Muscle of leg (tissue), 11 donors: ENCODE measurements around the gene NSG1. TPM values are rescaled to one million over a fixed set of nuclear protein-coding genes. Genes with fewer than 3 reads are reported as not detected.
"Not testable (repeated sequence)": the region's sequence is repeated elsewhere in the genome, so short reads cannot be mapped to it uniquely, and the experiment has no call there.

Experiments used
- DNase-seq: peaks from one replicate; pipeline ENCODE4 v3.0.0; 2013
- H3K27ac ChIP-seq: one replicate; pipeline ENCODE4 v1.5.1; 2013; ENCODE audit warnings: mild to moderate bottlenecking, low read length, control low read depth
- H3K27me3 ChIP-seq: one replicate; pipeline ENCODE4 v1.6.1; 2013; ENCODE audit warnings: low read length; ENCODE audit not compliant: control insufficient read depth, insufficient read depth
- H3K36me3 ChIP-seq: one replicate; pipeline ENCODE4 v1.6.1; 2013; ENCODE audit warnings: low read length; ENCODE audit not compliant: control insufficient read depth, insufficient read depth
- H3K4me1 ChIP-seq: one replicate; pipeline ENCODE4 v1.6.1; 2013; ENCODE audit warnings: low read length; ENCODE audit not compliant: control insufficient read depth, insufficient read depth
- H3K4me3 ChIP-seq: one replicate; pipeline ENCODE4 v1.5.1; 2013; ENCODE audit warnings: low read length, control low read depth
- H3K9me3 ChIP-seq: replicated peaks from 2 replicates; pipeline ENCODE4 v1.6.1; 2013; ENCODE audit warnings: low read depth, low read length; ENCODE audit not compliant: control insufficient read depth
- WGBS: methylation state at CpG from one replicate; pipeline ENCODE4 v1.1.5; 2013; ENCODE audit warnings: missing lambda C conversion rate; ENCODE audit not compliant: insufficient coverage; 5-methylcytosine and 5-hydroxymethylcytosine counted together
- polyA plus RNA-seq, 8 donors: library from polyadenylated mRNA; unstranded; fragments of 120-200 nt; gene quantifications; one replicate each; pipeline versions ENCODE4 v1.2.1 to v1.2.3, GENCODE V29; 2013; ENCODE audit warnings: inconsistent platforms in 1 of 8, low replicate concordance in 1 of 8; ENCODE audit not compliant: insufficient read length in 8 of 8, insufficient read depth in 1 of 8
- total RNA-seq: library from RNA; stranded (reverse); fragments of 120-200 nt; gene quantifications from one replicate; pipeline ENCODE4 v1.2.4, GENCODE V29; 2013

NSG1 gene
- total and polyA plus RNA-seq, 9 donors = 0.75 to 12.2 (median 2.8) TPM

DNA sequence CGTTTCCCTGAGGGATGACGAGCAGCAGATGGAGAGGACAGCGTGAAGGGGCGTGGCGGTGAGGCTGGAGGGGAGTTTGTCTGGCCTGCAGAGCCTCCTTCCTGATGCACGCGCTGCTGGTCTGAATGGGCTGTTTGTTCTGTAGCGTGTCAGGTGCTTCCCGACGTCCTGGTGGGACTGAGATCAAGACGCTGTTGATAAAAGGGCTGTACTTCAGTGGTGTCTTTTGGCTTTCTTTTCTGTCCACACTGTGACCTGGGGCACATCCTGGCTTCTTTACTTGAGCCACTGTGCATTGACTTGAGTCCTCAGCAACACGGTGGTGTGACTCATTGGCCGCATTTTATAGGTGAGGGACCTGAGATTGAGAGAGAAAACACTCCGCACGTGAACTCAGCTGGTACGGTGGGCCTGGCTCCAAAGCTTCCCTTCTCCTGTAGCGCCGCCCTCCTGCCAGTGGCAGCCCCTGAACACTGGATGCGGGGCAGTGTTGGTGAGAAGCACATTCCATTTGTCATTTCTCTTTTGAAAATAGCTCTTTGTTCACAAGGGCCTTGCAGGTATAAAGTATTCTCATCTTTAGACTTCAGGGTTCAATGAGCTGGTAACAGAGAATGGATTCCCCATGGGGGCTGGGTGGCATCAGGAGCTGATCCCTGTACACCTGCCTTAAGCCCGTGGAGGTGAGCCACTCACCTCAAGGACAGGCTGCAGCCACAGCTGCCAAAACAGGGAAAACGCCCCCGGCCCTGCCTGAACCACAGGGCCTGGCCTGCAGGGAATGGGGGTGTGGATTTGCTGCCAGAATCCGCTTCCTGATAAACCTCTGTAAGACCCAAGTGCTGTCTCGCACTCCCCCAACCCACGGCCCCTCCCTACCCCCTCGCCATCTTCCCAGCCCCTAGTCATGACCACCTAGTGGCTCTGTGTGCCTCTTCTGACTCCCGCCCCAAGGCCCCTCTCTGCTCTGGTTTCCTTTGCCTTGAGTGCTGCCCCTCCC lies 29.2 kb downstream of the NSG1 start:
- DNase-seq = no peak
- Histone ChIP-seq H3K36me3 (peaks cover 38% of the 10 kb centered on the region), H3K9me3 (no peaks in the 10 kb centered on the region), H3K27ac (no peak overlapping the region), H3K27me3 (no peaks in the 10 kb centered on the region), H3K4me3 (no peak overlapping the region), H3K4me1 (peaks cover 8% of the 10 kb centered on the region)
- 93% methylated on average over 20 of the region's 27 CpGs for WGBS

- H3K4me1 ChIP-seq = peaks cover 8% of the 10 kb centered on the region
- H3K4me3 ChIP-seq = no peak overlapping the region
- no peak for DNase-seq
- no peaks in the 10 kb centered on the region for H3K27me3 ChIP-seq
- no peak overlapping the region for H3K27ac ChIP-seq
- no peaks in the 10 kb centered on the region for H3K9me3 ChIP-seq
- 89% methylated on average over 4 of the region's 11 CpGs for WGBS
- H3K36me3 ChIP-seq = peaks cover 42% of the 10 kb centered on the region
Measured at GRCh38 chr4:4416981-4417380, 30.1 kb downstream of the NSG1 start.

DNA sequence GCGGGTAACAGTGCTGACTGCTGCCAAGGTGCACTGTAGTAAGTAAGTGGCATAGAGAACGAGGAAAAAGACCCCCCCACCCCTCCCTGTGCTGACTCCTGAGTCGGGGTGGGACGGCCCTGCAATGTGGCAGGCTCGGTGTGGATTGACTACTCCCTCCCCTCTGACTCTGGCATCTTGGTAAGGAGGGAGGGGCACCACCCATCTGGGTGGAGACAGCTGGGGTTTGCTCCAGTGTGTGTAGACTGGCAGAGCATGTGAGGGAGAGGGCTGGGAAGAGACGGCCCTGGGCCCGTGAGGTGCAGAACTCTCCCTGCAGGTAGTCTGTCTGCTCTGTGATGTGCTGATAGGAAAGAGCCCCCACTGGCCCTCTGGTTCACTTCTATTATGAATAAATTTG lies 31.0 kb downstream of the NSG1 start:
- WGBS = no CpG with 5 or more reads among the region's 7 CpGs

GRCh38 chr4:4418676-4419390 lies 31.9 kb downstream of the NSG1 start:
- H3K9me3 ChIP-seq = no peaks in the 10 kb centered on the region
- 86% methylated on average over 13 of the region's 19 CpGs for WGBS
- no peaks in the 10 kb centered on the region for H3K4me1 ChIP-seq
- H3K27me3 ChIP-seq = no peaks in the 10 kb centered on the region
- H3K27ac ChIP-seq = no peak overlapping the region
- no peak for DNase-seq
- H3K36me3 ChIP-seq = peaks cover 51% of the 10 kb centered on the region
- no peak overlapping the region for H3K4me3 ChIP-seq

More for the DNA sequence above, 31.0 kb downstream of the NSG1 start:
- no peak for DNase-seq
- Histone ChIP-seq H3K27me3 (no peaks in the 10 kb centered on the region), H3K4me1 (peaks cover 3% of the 10 kb centered on the region), H3K27ac (no peak overlapping the region), H3K36me3 (peaks cover 44% of the 10 kb centered on the region), H3K9me3 (no peaks in the 10 kb centered on the region), H3K4me3 (no peak overlapping the region)

GRCh38 chr4:4419896-4420295 lies 33.0 kb downstream of the NSG1 start:
- no peaks in the 10 kb centered on the region for H3K9me3 ChIP-seq
- WGBS = 98% methylated on average over 8 of the region's 12 CpGs
- no peaks in the 10 kb centered on the region for H3K27me3 ChIP-seq

GRCh38 chr4:4420421-4420820 lies 33.5 kb downstream of the NSG1 start:
- no peaks in the 10 kb centered on the region for H3K9me3 ChIP-seq
- H3K27ac ChIP-seq = no peak overlapping the region
- no peak overlapping the region for H3K4me3 ChIP-seq
- WGBS = 90% methylated on average over 12 of the region's 12 CpGs
- H3K36me3 ChIP-seq = peaks cover 60% of the 10 kb centered on the region
- no peak for DNase-seq
- H3K27me3 ChIP-seq = no peaks in the 10 kb centered on the region
- no peaks in the 10 kb centered on the region for H3K4me1 ChIP-seq

More at GRCh38 chr4:4419896-4420295, 33.0 kb downstream of the NSG1 start:
- DNase-seq = no peak
- Histone ChIP-seq H3K36me3 (peaks cover 59% of the 10 kb centered on the region), H3K4me1 (no peaks in the 10 kb centered on the region), H3K27ac (no peak overlapping the region), H3K4me3 (no peak overlapping the region)

GRCh38 chr4:4421356-4421755 lies 34.5 kb downstream of the NSG1 start:
- Histone ChIP-seq H3K36me3 (peaks cover 58% of the 10 kb centered on the region), H3K27ac (no peak overlapping the region), H3K4me3 (no peak overlapping the region), H3K27me3 (no peaks in the 10 kb centered on the region), H3K9me3 (no peaks in the 10 kb centered on the region), H3K4me1 (no peaks in the 10 kb centered on the region)
- WGBS = 100% methylated on average over 4 of the region's 11 CpGs
- DNase-seq = no peak

- H3K27me3 ChIP-seq, H3K9me3 ChIP-seq, DNase-seq, H3K27ac ChIP-seq, H3K4me1 ChIP-seq, H3K4me3 ChIP-seq: not testable (repeated sequence)
- H3K36me3 ChIP-seq = peaks cover 55% of the 10 kb centered on the region
- 91% methylated on average over 4 of the region's 7 CpGs for WGBS
Measured at GRCh38 chr4:4422117-4422516, 35.2 kb downstream of the NSG1 start.

GRCh38 chr4:4422856-4423499 lies 36.1 kb downstream of the NSG1 start:
- Histone ChIP-seq H3K4me1 (peaks cover 4% of the 10 kb centered on the region), H3K9me3 (no peaks in the 10 kb centered on the region), H3K27ac (no peak overlapping the region), H3K4me3 (no peak overlapping the region), H3K27me3 (no peaks in the 10 kb centered on the region), H3K36me3 (peaks cover 56% of the 10 kb centered on the region)
- 69% methylated on average over 5 of the region's 12 CpGs for WGBS
- no peak for DNase-seq
